Neural progenitor cell (in vitro differentiated cells): ENCODE results near the gene ZAR1. TPM values are rescaled to one million over a fixed set of nuclear protein-coding genes. Genes with fewer than 3 reads are reported as not detected.

Experiments used
- DNase-seq: peaks from one replicate; pipeline ENCODE4 v3.0.0-alpha.2; 2016; ENCODE audit warnings: low spot score
- H2AFZ ChIP-seq: fragments of 200-600 bp; sonication (generic); replicated peaks from 2 replicates; pipeline ENCODE4 v1.6.1; 2016; ENCODE audit warnings: antibody characterized with exemption
- H3F3A ChIP-seq: fragments of 200-600 bp; sonication (generic); 2 replicates; pipeline ENCODE4 v1.6.1; 2016; ENCODE audit warnings: antibody characterized with exemption, low read depth
- H3K27ac ChIP-seq: fragments of 200-600 bp; sonication (generic); 2 replicates; pipeline ENCODE4 v1.5.1; 2016; ENCODE audit warnings: mild to moderate bottlenecking
- H3K27me3 ChIP-seq: fragments of 200-600 bp; sonication (generic); 2 replicates; pipeline ENCODE4 v1.6.1; 2016; ENCODE audit warnings: mild to moderate bottlenecking, moderate library complexity
- H3K36me3 ChIP-seq: fragments of 200-600 bp; sonication (generic); 2 replicates; pipeline ENCODE4 v1.5.1; 2016
- H3K4me1 ChIP-seq: fragments of 200-600 bp; sonication (generic); 2 replicates; pipeline ENCODE4 v1.6.1; 2016; ENCODE audit warnings: mixed run types
- H3K4me2 ChIP-seq: fragments of 200-600 bp; sonication (generic); 2 replicates; pipeline ENCODE4 v1.6.1; 2016
- H3K4me3 ChIP-seq: fragments of 200-600 bp; sonication (generic); 2 replicates; pipeline ENCODE4 v1.5.1; 2016
- H3K79me2 ChIP-seq: fragments of 200-600 bp; sonication (generic); 2 replicates; pipeline ENCODE4 v1.6.1; 2016; ENCODE audit warnings: low read depth
- H3K9ac ChIP-seq: fragments of 200-600 bp; sonication (generic); 2 replicates; pipeline ENCODE4 v1.6.1; 2016
- H3K9me3 ChIP-seq: fragments of 200-600 bp; sonication (generic); 2 replicates; pipeline ENCODE4 v1.5.1; 2016; ENCODE audit warnings: low read depth
- H4K20me1 ChIP-seq: fragments of 200-600 bp; sonication (generic); 2 replicates; pipeline ENCODE4 v1.6.1; 2016; ENCODE audit warnings: low read depth
- H3K27ac Mint-ChIP-seq: 3 replicates; pipeline ENCODE4 v1.8.0; 2021; ENCODE audit warnings: mixed read lengths
- H3K27me3 Mint-ChIP-seq: 2 replicates; pipeline ENCODE4 v1.8.0; 2022; ENCODE audit warnings: low read depth, mild to moderate bottlenecking, inconsistent platforms, moderate library complexity, mixed read lengths; ENCODE audit not compliant: insufficient read depth
- H3K36me3 Mint-ChIP-seq: 3 replicates; pipeline ENCODE4 v1.8.0; 2021; ENCODE audit warnings: mixed read lengths
- H3K4me1 Mint-ChIP-seq: 3 replicates; pipeline ENCODE4 v1.8.0; 2021; ENCODE audit warnings: mixed read lengths
- H3K4me3 Mint-ChIP-seq: 3 replicates; pipeline ENCODE4 v1.8.0; 2021; ENCODE audit warnings: mild to moderate bottlenecking, moderate library complexity, mixed read lengths
- H3K9me3 Mint-ChIP-seq: 3 replicates; pipeline ENCODE4 v1.8.0; 2020; ENCODE audit warnings: mixed read lengths
- EZH2 ChIP-seq: fragments of 200-600 bp; sonication (generic); IDR thresholded peaks from 2 replicates; pipeline ENCODE4 v1.6.1; 2017; ENCODE audit warnings: antibody characterized with exemption, mild to moderate bottlenecking, moderate library complexity
- EZH2phosphoT487 ChIP-seq: fragments of 200-600 bp; sonication (generic); IDR thresholded peaks from 2 replicates; pipeline ENCODE4 v1.6.1; 2017; ENCODE audit warnings: antibody characterized with exemption
- total RNA-seq: library from RNA; depleted of rRNA; stranded (reverse); fragments of >200 nt; gene quantifications from 2 replicates; pipeline ENCODE4 v1.2.3, GENCODE V29; 2015; ENCODE audit warnings: low replicate concordance
- TF ChIP-seq, protein P1 (sequence below): fragments of 200-600 bp; sonication (generic); IDR thresholded peaks from 2 replicates; pipeline ENCODE4 v1.5.1; 2017; ENCODE audit warnings: antibody characterized with exemption, mild to moderate bottlenecking

Gene ZAR1
- total RNA-seq, 1 donor from 2014 or later: not detected

DNA sequence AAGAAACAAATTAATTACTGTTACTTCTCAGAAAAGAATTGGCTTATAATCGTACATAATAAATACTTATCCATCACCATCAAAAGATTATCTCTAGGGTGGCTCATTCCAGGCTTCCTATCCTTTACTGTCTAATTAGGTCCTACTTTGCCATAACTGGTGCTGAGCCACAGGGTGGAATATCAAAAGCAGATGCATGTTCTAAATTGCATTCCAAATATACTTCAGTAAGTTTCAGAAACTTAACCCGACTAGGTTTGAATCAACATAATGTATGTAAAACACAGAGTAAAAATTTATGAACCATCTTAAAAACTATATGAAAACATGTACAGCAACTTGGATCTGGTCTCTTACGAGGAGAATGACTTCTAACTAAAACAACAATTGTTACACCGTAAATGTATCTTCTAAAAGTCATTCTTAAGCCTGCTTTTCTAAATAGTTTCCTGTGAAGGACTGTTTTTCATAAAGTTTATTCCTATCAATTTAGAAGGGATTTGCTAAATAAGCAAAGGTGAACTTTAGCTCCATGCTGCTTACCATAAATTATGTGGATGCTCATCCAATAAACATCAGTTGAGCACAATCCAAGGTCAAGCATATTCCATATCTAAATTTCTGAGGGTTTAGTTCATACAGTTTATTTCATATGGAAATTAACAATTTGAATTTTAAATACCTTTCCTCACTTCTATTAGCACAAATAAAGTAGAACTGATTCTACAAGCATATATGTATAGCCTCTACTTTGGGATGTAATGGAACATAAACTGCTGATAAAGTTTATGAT lies 13.4 kb downstream of the ZAR1 start:
- H2AFZ ChIP-seq: no peak overlapping the region
- no peaks in the 10 kb centered on the region for H3K9me3 ChIP-seq
- no peaks in the 10 kb centered on the region for H3K27me3 Mint-ChIP-seq
- no peak overlapping the region for H3K27ac Mint-ChIP-seq
- no peak overlapping the region for H3K4me3 ChIP-seq
- peaks cover 21% of the 10 kb centered on the region for H3K36me3 ChIP-seq
- peaks cover 7% of the 10 kb centered on the region for H3K4me1 ChIP-seq
- no peak overlapping the region for H3K4me3 Mint-ChIP-seq
- H3K27me3 ChIP-seq: no peaks in the 10 kb centered on the region
- H3K9ac ChIP-seq: no peak overlapping the region
- no peaks in the 10 kb centered on the region for H3K4me1 Mint-ChIP-seq
- no peak overlapping the region for H3K27ac ChIP-seq
- no peaks in the 10 kb centered on the region for H3K79me2 ChIP-seq
- no peaks in the 10 kb centered on the region for H3K9me3 Mint-ChIP-seq
- H3K36me3 Mint-ChIP-seq: peaks cover 13% of the 10 kb centered on the region
- TF ChIP-seq EZH2phosphoT487 (no peak), EZH2 (no peak)
- TF ChIP-seq, protein P1, sequence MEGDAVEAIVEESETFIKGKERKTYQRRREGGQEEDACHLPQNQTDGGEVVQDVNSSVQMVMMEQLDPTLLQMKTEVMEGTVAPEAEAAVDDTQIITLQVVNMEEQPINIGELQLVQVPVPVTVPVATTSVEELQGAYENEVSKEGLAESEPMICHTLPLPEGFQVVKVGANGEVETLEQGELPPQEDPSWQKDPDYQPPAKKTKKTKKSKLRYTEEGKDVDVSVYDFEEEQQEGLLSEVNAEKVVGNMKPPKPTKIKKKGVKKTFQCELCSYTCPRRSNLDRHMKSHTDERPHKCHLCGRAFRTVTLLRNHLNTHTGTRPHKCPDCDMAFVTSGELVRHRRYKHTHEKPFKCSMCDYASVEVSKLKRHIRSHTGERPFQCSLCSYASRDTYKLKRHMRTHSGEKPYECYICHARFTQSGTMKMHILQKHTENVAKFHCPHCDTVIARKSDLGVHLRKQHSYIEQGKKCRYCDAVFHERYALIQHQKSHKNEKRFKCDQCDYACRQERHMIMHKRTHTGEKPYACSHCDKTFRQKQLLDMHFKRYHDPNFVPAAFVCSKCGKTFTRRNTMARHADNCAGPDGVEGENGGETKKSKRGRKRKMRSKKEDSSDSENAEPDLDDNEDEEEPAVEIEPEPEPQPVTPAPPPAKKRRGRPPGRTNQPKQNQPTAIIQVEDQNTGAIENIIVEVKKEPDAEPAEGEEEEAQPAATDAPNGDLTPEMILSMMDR: no peak
- H3K4me2 ChIP-seq: no peak overlapping the region
- no peak for DNase-seq
- no peaks in the 10 kb centered on the region for H3F3A ChIP-seq
- H4K20me1 ChIP-seq: no peaks in the 10 kb centered on the region

DNA sequence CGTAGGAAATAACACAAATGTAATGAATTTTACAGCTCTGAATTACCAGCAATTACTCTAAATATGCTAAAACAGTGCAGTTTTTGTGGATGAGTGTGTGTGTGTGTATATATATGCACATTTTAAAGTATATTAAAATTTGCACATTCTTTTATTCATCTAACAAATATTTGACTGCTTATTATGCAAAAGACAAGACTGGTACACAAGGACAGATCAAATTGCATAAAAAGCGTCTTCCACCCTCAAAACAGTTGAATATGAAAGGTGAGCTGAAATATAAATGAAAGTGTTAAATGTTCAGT lies 13.9 kb downstream of the ZAR1 start:
- DNase-seq: no peak
- no peaks in the 10 kb centered on the region for H3K9me3 ChIP-seq
- no peaks in the 10 kb centered on the region for H4K20me1 ChIP-seq
- H3K4me3 ChIP-seq: no peak overlapping the region
- no peaks in the 10 kb centered on the region for H3K27me3 ChIP-seq
- no peak overlapping the region for H2AFZ ChIP-seq
- H3K4me1 ChIP-seq: peaks cover 3% of the 10 kb centered on the region
- no peak overlapping the region for H3K9ac ChIP-seq
- Mint-ChIP-seq H3K9me3 (no peaks in the 10 kb centered on the region), H3K4me1 (no peaks in the 10 kb centered on the region), H3K4me3 (no peak overlapping the region), H3K36me3 (peaks cover 18% of the 10 kb centered on the region), H3K27me3 (no peaks in the 10 kb centered on the region), H3K27ac (no peak overlapping the region)
- no peak overlapping the region for H3K4me2 ChIP-seq
- H3K27ac ChIP-seq: no peak overlapping the region
- TF ChIP-seq EZH2phosphoT487: no peak
- no peak for TF ChIP-seq EZH2
- peaks cover 18% of the 10 kb centered on the region for H3K36me3 ChIP-seq
- H3K79me2 ChIP-seq: no peaks in the 10 kb centered on the region
- H3F3A ChIP-seq: no peaks in the 10 kb centered on the region

DNA sequence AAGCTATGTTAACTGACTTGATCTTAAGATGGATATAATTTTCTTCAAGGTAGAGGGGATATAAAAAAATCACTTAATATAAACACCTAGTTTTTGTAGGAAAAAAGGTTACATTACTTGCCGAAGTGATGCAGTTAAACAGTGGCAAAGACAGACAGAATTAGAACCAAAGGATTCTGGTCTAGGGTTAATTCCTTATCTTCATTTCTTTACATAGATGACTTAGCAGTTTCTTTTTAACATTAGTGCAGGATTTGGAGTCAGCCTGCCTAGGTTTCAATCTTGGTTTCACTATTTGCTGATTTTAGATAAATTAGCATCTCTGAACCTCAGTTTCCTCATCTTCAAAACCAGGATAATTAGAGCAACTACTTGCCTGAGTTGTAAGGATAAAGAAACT lies 14.3 kb downstream of the ZAR1 start:
- H3K4me3 ChIP-seq: no peak overlapping the region
- TF ChIP-seq, protein P1: no peak
- TF ChIP-seq EZH2: no peak
- no peak for TF ChIP-seq EZH2phosphoT487
- H3K27me3 ChIP-seq: no peaks in the 10 kb centered on the region
- H3K9me3 Mint-ChIP-seq: no peaks in the 10 kb centered on the region
- H3K27ac Mint-ChIP-seq: no peak overlapping the region
- no peak overlapping the region for H3K27ac ChIP-seq
- no peak overlapping the region for H3K4me2 ChIP-seq
- H3F3A ChIP-seq: no peaks in the 10 kb centered on the region
- H3K4me1 ChIP-seq: no peaks in the 10 kb centered on the region
- H2AFZ ChIP-seq: no peak overlapping the region
- no peaks in the 10 kb centered on the region for H3K9me3 ChIP-seq
- H3K4me1 Mint-ChIP-seq: no peaks in the 10 kb centered on the region
- H3K4me3 Mint-ChIP-seq: no peak overlapping the region
- H3K36me3 Mint-ChIP-seq: peaks cover 20% of the 10 kb centered on the region
- no peak for DNase-seq
- no peak overlapping the region for H3K9ac ChIP-seq
- peaks cover 18% of the 10 kb centered on the region for H3K36me3 ChIP-seq
- H3K27me3 Mint-ChIP-seq: no peaks in the 10 kb centered on the region
- no peaks in the 10 kb centered on the region for H4K20me1 ChIP-seq
- no peaks in the 10 kb centered on the region for H3K79me2 ChIP-seq

DNA sequence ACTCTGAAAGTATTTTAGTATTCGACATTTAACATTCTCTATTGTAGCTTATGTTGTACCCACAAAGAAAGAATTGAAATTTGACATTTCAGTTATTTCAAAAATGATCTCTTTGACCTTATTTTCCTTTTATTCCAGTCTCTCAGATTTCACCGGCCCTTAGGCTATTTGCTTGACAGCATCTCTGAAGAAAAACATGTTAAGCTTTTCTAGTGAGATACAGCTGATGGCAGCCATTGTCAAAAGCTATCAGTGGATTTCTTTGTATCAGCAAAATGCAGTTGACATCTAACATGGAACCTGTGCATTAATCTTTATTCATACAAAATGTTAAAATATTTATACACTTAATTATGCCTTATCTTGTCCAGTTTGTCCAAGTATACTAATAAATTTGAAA lies 16.7 kb downstream of the ZAR1 start:
- DNase-seq: no peak
- Mint-ChIP-seq H3K36me3 (peaks cover 23% of the 10 kb centered on the region), H3K27ac (no peak overlapping the region), H3K4me1 (no peaks in the 10 kb centered on the region), H3K27me3 (no peaks in the 10 kb centered on the region), H3K4me3 (no peak overlapping the region), H3K9me3 (no peaks in the 10 kb centered on the region)
- Histone ChIP-seq H4K20me1 (no peaks in the 10 kb centered on the region), H3K9ac (no peak overlapping the region), H3K27ac (no peak overlapping the region), H3K9me3 (no peaks in the 10 kb centered on the region), H3K36me3 (peaks cover 8% of the 10 kb centered on the region), H2AFZ (no peak overlapping the region), H3K4me1 (no peaks in the 10 kb centered on the region), H3K79me2 (no peaks in the 10 kb centered on the region), H3F3A (no peaks in the 10 kb centered on the region), H3K4me2 (no peak overlapping the region), H3K4me3 (no peak overlapping the region), H3K27me3 (no peaks in the 10 kb centered on the region)
- TF ChIP-seq EZH2phosphoT487 (no peak), EZH2 (no peak)
- TF ChIP-seq, protein P1: no peak
